H1 (cell line): ENCODE data around the gene ETV4. TPM values are rescaled to one million over a fixed set of nuclear protein-coding genes. Genes with fewer than 3 reads are reported as not detected.

Source experiments
- CTCF ChIA-PET: fragments of 300-600 bp; sonication (Branson Sonifier 250); formaldehyde crosslinking; loops from one replicate; lab custom pipeline; 2021; ENCODE audit not compliant: partially characterized antibody; lab: Charles Lee
- POLR2A ChIA-PET: fragments of 300-600 bp; sonication (Branson Sonifier 250); formaldehyde crosslinking; loops from one replicate; lab custom pipeline; 2021; ENCODE audit warnings: inconsistent platforms; ENCODE audit not compliant: partially characterized antibody; lab: Charles Lee
- DNase-seq, 2 experiments: peaks; one replicate each; pipeline versions ENCODE4 v3.0.0 to v3.0.0-alpha.2; 2010 to 2022; ENCODE audit warnings: low spot score in 2 of 2, low read depth in 1 of 2, mixed read lengths in 1 of 2
- FAIRE-seq: peaks from 2 replicates; lab custom pipeline; 2011; peaks lifted over from hg19 to GRCh38; lab: Jason Lieb, UNC
- H2AFZ ChIP-seq: 2 replicates; pipeline ENCODE4 v1.8.1; 2012; ENCODE audit warnings: low read length, inconsistent platforms
- H2AK5ac ChIP-seq: 2 replicates; pipeline ENCODE4 v1.6.1; 2013; ENCODE audit warnings: low read depth, low read length
- H2BK120ac ChIP-seq: replicated peaks from 2 replicates; pipeline ENCODE3; 2013; ENCODE audit warnings: low read depth, low read length, inconsistent platforms
- H2BK12ac ChIP-seq: 2 replicates; pipeline ENCODE4 v1.6.1; 2013; ENCODE audit warnings: low read depth, low read length
- H2BK15ac ChIP-seq: 2 replicates; pipeline ENCODE4 v1.6.1; 2013; ENCODE audit warnings: low read length
- H2BK20ac ChIP-seq: 2 replicates; pipeline ENCODE4 v1.6.1; 2013; ENCODE audit warnings: low read length
- H2BK5ac ChIP-seq: 2 replicates; pipeline ENCODE4 v1.6.1; 2013; ENCODE audit warnings: low read depth, low read length
- H3K14ac ChIP-seq: 2 replicates; pipeline ENCODE4 v1.6.1; 2013; ENCODE audit warnings: inconsistent platforms; ENCODE audit not compliant: insufficient read length
- H3K18ac ChIP-seq: 2 replicates; pipeline ENCODE4 v1.6.1; 2013; ENCODE audit warnings: low read length; ENCODE audit errors: extremely low read depth
- H3K23ac ChIP-seq: 2 replicates; pipeline ENCODE4 v1.6.1; 2013; ENCODE audit warnings: inconsistent platforms; ENCODE audit not compliant: insufficient read length
- H3K23me2 ChIP-seq: 2 replicates; pipeline ENCODE4 v1.6.1; 2013; ENCODE audit warnings: low read depth, low read length
- H3K27ac ChIP-seq: 2 replicates; pipeline ENCODE4 v1.6.1; 2011; ENCODE audit warnings: low read depth, low read length, inconsistent platforms
- H3K27me3 ChIP-seq, 4 experiments: replicated peaks in 1 of 4; 1 replicate in 1 of 4; 2 replicates in 3 of 4; pipeline versions ENCODE4 v1.6.1 to v1.8.1; 2011 to 2013; ENCODE audit warnings: low read length in 3 of 4, mild to moderate bottlenecking in 3 of 4, inconsistent platforms in 2 of 4, mixed read lengths in 2 of 4, moderate library complexity in 1 of 4; ENCODE audit not compliant: control insufficient read depth in 3 of 4, insufficient read depth in 3 of 4; ENCODE audit errors: extremely low read depth in 1 of 4
- H3K36me3 ChIP-seq, 4 experiments: 2 replicates each; pipeline versions ENCODE4 v1.6.1 to v1.8.1; 2011 to 2013; ENCODE audit warnings: mild to moderate bottlenecking in 4 of 4, low read length in 3 of 4, moderate library complexity in 2 of 4, control low read depth in 1 of 4, inconsistent platforms in 1 of 4; ENCODE audit not compliant: insufficient read depth in 4 of 4, control insufficient read depth in 2 of 4
- H3K4ac ChIP-seq: replicated peaks from 2 replicates; pipeline ENCODE3; 2013; ENCODE audit warnings: low read length, low read depth, mixed read lengths, inconsistent platforms; ENCODE audit not compliant: insufficient read length
- H3K4me1 ChIP-seq, 4 experiments: replicated peaks in 1 of 4; 1 replicate in 1 of 4; 2 replicates in 3 of 4; pipeline versions ENCODE4 v1.6.1 to v1.8.1; 2011 to 2013; ENCODE audit warnings: low read length in 3 of 4, inconsistent platforms in 2 of 4, mixed read lengths in 1 of 4; ENCODE audit not compliant: insufficient read depth in 4 of 4, control insufficient read depth in 3 of 4
- H3K4me2 ChIP-seq, 2 experiments: 2 replicates each; pipeline versions ENCODE4 v1.6.1 to v1.8.1; 2011 to 2013; ENCODE audit warnings: low read depth in 2 of 2, low read length in 2 of 2, control low read depth in 1 of 2, inconsistent platforms in 1 of 2, mild to moderate bottlenecking in 1 of 2; ENCODE audit not compliant: insufficient read depth in 1 of 2
- H3K4me3 ChIP-seq, 4 experiments: fragments of 200-600, 300-600 bp in 1 of 4; sonication (generic), shearing (Covaris generic), sonication (Bioruptor Twin) in 1 of 4; 2 replicates each; pipeline versions ENCODE4 v1.5.1 to v1.8.1; 2011 to 2016; ENCODE audit warnings: low read length in 4 of 4, low read depth in 3 of 4, control low read depth in 2 of 4, inconsistent platforms in 2 of 4, mild to moderate bottlenecking in 2 of 4, mixed read lengths in 1 of 4, moderate library complexity in 1 of 4; ENCODE audit not compliant: insufficient read depth in 2 of 4; ENCODE audit errors: extremely low read depth in 1 of 4
- H3K56ac ChIP-seq: replicated peaks from 2 replicates; pipeline ENCODE3; 2013; ENCODE audit warnings: low read depth, mild to moderate bottlenecking, mixed read lengths, low read length, inconsistent platforms; ENCODE audit not compliant: insufficient read length
- H3K79me1 ChIP-seq: 2 replicates; pipeline ENCODE4 v1.6.1; 2013; ENCODE audit warnings: low read depth, low read length, control low read depth
- H3K79me2 ChIP-seq, 2 experiments: 2 replicates each; pipeline versions ENCODE4 v1.6.1 to v1.8.1; 2012 to 2013; ENCODE audit warnings: low read length in 2 of 2, mild to moderate bottlenecking in 2 of 2, inconsistent platforms in 1 of 2; ENCODE audit not compliant: insufficient read depth in 2 of 2, control insufficient read depth in 1 of 2
- H3K9ac ChIP-seq, 4 experiments: replicated peaks in 1 of 4; 1 replicate in 1 of 4; 2 replicates in 3 of 4; pipeline versions ENCODE4 v1.6.1 to v1.8.1; 2011 to 2013; ENCODE audit warnings: low read depth in 3 of 4, low read length in 3 of 4, control low read depth in 2 of 4, mild to moderate bottlenecking in 2 of 4, moderate library complexity in 2 of 4, inconsistent platforms in 1 of 4; ENCODE audit errors: extremely low read depth in 1 of 4
- H3K9me3 ChIP-seq, 2 experiments: 2 replicates each; pipeline versions ENCODE4 v1.6.1 to v1.8.1; 2012 to 2013; ENCODE audit warnings: mild to moderate bottlenecking in 2 of 2, moderate library complexity in 2 of 2, control low read depth in 1 of 2, inconsistent platforms in 1 of 2, low read depth in 1 of 2, low read length in 1 of 2, mixed read lengths in 1 of 2; ENCODE audit not compliant: insufficient read depth in 2 of 2
- H4K20me1 ChIP-seq, 2 experiments: replicated peaks in 1 of 2; 2 replicates each; pipeline versions ENCODE3 to v1.8.1; 2011 to 2013; ENCODE audit warnings: inconsistent platforms in 2 of 2, low read length in 2 of 2, mild to moderate bottlenecking in 1 of 2; ENCODE audit not compliant: insufficient read depth in 2 of 2, control insufficient read depth in 1 of 2
- H4K5ac ChIP-seq: 2 replicates; pipeline ENCODE4 v1.6.1; 2013; ENCODE audit warnings: low read length, low read depth, mixed read lengths, inconsistent platforms; ENCODE audit not compliant: insufficient read length
- H4K8ac ChIP-seq: 2 replicates; pipeline ENCODE4 v1.8.0; 2013; ENCODE audit warnings: mild to moderate bottlenecking, moderate library complexity, low read length, inconsistent platforms; ENCODE audit not compliant: insufficient read depth; ENCODE audit errors: extremely low read depth
- H4K91ac ChIP-seq: replicated peaks from 2 replicates; pipeline ENCODE3; 2013; ENCODE audit warnings: low read length, mixed read lengths, inconsistent platforms; ENCODE audit not compliant: insufficient read length
- ATF2 ChIP-seq: IDR thresholded peaks from 2 replicates; pipeline ENCODE4 v1.6.1; 2012; ENCODE audit warnings: low read length, inconsistent platforms
- ATF3 ChIP-seq: IDR thresholded peaks from 2 replicates; pipeline ENCODE4 v1.6.1; 2011; ENCODE audit warnings: low read depth, mild to moderate bottlenecking, low read length; ENCODE audit not compliant: insufficient read depth
- CBX8 ChIP-seq: fragments of 300-800, 300-1000 bp; sonication (generic); IDR thresholded peaks from 2 replicates; pipeline ENCODE4 v1.7.1; 2016; ENCODE audit warnings: low read depth, low read length, borderline replicate concordance
- GABPA ChIP-seq: IDR thresholded peaks from 2 replicates; pipeline ENCODE4 v1.6.1; 2011; ENCODE audit warnings: mild to moderate bottlenecking, low read length, moderate library complexity, borderline replicate concordance; ENCODE audit not compliant: insufficient read depth
- HDAC6 ChIP-seq: IDR thresholded peaks from one replicate; pipeline ENCODE4 v1.7.1; 2012; ENCODE audit warnings: low read depth, mild to moderate bottlenecking, inconsistent platforms, low read length, moderate library complexity
- JUND ChIP-seq: IDR thresholded peaks from 2 replicates; pipeline ENCODE4 v1.6.1; 2011; ENCODE audit warnings: mild to moderate bottlenecking, improper control_type of control experiment, low read length
- KDM4A ChIP-seq: IDR thresholded peaks from one replicate; pipeline ENCODE4 v1.7.1; 2012; ENCODE audit warnings: low read depth, mild to moderate bottlenecking, moderate library complexity, low read length, inconsistent platforms; ENCODE audit not compliant: severe bottlenecking
- NANOG ChIP-seq: IDR thresholded peaks from 2 replicates; pipeline ENCODE4 v1.6.1; 2011; ENCODE audit warnings: low read length, low read depth, mild to moderate bottlenecking, inconsistent platforms; ENCODE audit not compliant: insufficient read depth, poor library complexity, severe bottlenecking
- SP4 ChIP-seq: IDR thresholded peaks from 2 replicates; pipeline ENCODE4 v1.6.1; 2012; ENCODE audit warnings: low read length, inconsistent platforms
- TEAD4 ChIP-seq: IDR thresholded peaks from 2 replicates; pipeline ENCODE4 v1.6.1; 2012; ENCODE audit warnings: low read depth, low read length, inconsistent platforms, mixed read lengths
- WGBS, 2 experiments: shearing (Covaris generic) in 1 of 2; methylation state at CpG; one replicate each; pipeline versions ENCODE4 v1.1.6 to v1.1.7; 2013 to 2015; ENCODE audit warnings: low lambda C conversion rate in 2 of 2, mixed read lengths in 2 of 2, inconsistent platforms in 1 of 2, low coverage in 1 of 2, missing lambda C conversion rate in 1 of 2; ENCODE audit not compliant: insufficient replicate concordance in 2 of 2, insufficient coverage in 1 of 2, insufficient read length in 1 of 2; ENCODE audit errors: extremely low coverage in 1 of 2, missing lambda C conversion rate in 1 of 2; 5-methylcytosine and 5-hydroxymethylcytosine counted together
- polyA plus RNA-seq, 7 experiments: library from polyadenylated mRNA; depleted of rRNA in 3 of 7; stranded (reverse) in 5 of 7; unstranded in 2 of 7; fragments of >200 nt in 5 of 7; fragments of 200-250 nt in 2 of 7; gene quantifications; 1 replicate in 5 of 7; 2 replicates in 1 of 7; 4 replicates in 1 of 7; pipeline versions ENCODE4 v1.2.1 to v1.2.3, GENCODE V29; 2011 to 2013; ENCODE audit warnings: missing spikeins in 2 of 7, mixed read lengths in 2 of 7
- total RNA-seq: library from RNA; stranded (reverse); fragmentation: NEBNext Ultra II Directional; extraction: Animal tissue kit (Norgen Biotek cat#: 25700); gene quantifications from 2 replicates; pipeline ENCODE4 v1.2.1, GENCODE V29; 2021

Gene ETV4
- total and polyA plus RNA-seq, 2 of the 8 experiments (the other 6 are each of a cell fraction or from before 2014, with no cell fraction given) = 75.2 to 143 TPM

- H2AFZ ChIP-seq = no peak overlapping the region
- DNase-seq = no peak
- H3K27me3 ChIP-seq = no peaks in the 10 kb centered on the region
- POLR2A ChIA-PET = interaction anchor here (0.6 to 1.6 kb wide), 6 partner anchors 86 to 267 kb away, joined by 3 to 5 read pairs (median 3); no protein-coding TSS in a partner anchor
- FAIRE-seq = no peak
- peaks cover 3% of the 10 kb centered on the region; the same call in 1 of the 2 replicates for H3K79me1 ChIP-seq
- H2BK120ac ChIP-seq = no peak overlapping the region
- no peak overlapping the region for H4K91ac ChIP-seq
- H3K4me1 ChIP-seq = peaks cover 0 to 5% (median under 1%) of the 10 kb centered on the region in 4 experiments; a peak in 4 of 7 replicates
- no peak overlapping the region for H3K4me3 ChIP-seq
- no peak overlapping the region for H3K9ac ChIP-seq
- no peak overlapping the region for H4K5ac ChIP-seq
- no peak overlapping the region for H4K8ac ChIP-seq
- no peak overlapping the region for H3K56ac ChIP-seq
- TF ChIP-seq CBX8 (no peak), GABPA (no peak), TEAD4 (no peak), KDM4A (no peak), ATF3 (no peak), JUND (no peak), SP4 (no peak), ATF2 (no peak), HDAC6 (no peak), NANOG (no peak)
- H2BK15ac ChIP-seq = no peak overlapping the region
- H3K23ac ChIP-seq = no peak overlapping the region
- H3K4ac ChIP-seq = no peak overlapping the region
- peaks cover 9 to 11% of the 10 kb centered on the region in 2 experiments for H3K79me2 ChIP-seq
- no peak overlapping the region for H2AK5ac ChIP-seq
- H3K23me2 ChIP-seq = peaks cover 5% of the 10 kb centered on the region
- H3K14ac ChIP-seq = no peak overlapping the region
- H4K20me1 ChIP-seq = peaks cover 0 to 2% of the 10 kb centered on the region in 2 experiments
- H3K27ac ChIP-seq = no peak overlapping the region
- CTCF ChIA-PET = interaction anchor here (1.0 to 10.6 kb wide), 3 partner anchors 15 to 83 kb away, joined by 3 to 296 read pairs (median 3); partner anchors contain the start of gene ARL4D
- no peak overlapping the region for H3K4me2 ChIP-seq
- no peak overlapping the region for H2BK5ac ChIP-seq
- H3K9me3 ChIP-seq = no peaks in the 10 kb centered on the region
- no peak overlapping the region for H2BK20ac ChIP-seq
- H3K36me3 ChIP-seq = no peaks in the 10 kb centered on the region
- no peak overlapping the region for H2BK12ac ChIP-seq
- H3K18ac ChIP-seq = no peak overlapping the region
- 95% methylated on average over 3 of the region's 3 CpGs; no CpG with 5 or more reads in 1 of the 2 experiments for WGBS, 2 experiments
Measured at GRCh38 chr17:43479948-43480347, 66.2 kb downstream of the ETV4 start.
